ELF-1 (cell line): ENCODE measurements around the gene ORAI1.
"Not testable (repeated sequence)": the region's sequence is repeated elsewhere in the genome, so short reads cannot be mapped to it uniquely, and the experiment has no call there.

ENCODE experiments used
- DNase-seq: peaks from one replicate; pipeline ENCODE4 v3.0.0-alpha.2; 2016; ENCODE audit warnings: low read depth, low spot score

The ORAI1 gene

DNA sequence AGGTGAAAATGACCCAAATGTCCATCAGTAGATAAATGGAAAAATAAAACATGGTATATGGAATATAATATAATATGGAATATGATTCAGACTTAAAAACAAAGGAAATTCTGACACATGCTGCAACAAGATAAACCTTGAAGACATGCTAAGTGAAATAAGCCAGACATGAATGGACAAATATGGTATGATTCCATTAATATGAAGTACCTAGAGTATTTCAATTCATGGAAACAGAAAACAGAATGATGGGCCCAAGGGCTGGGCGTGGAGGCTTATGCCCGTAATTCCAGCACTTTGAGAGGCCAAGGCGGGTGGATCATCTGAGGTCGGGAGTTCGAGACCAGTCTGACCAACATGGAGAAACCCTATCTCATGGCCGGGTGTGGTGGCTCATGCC is 22.7 kb upstream of the ORAI1 start:
- no peak for DNase-seq

DNA sequence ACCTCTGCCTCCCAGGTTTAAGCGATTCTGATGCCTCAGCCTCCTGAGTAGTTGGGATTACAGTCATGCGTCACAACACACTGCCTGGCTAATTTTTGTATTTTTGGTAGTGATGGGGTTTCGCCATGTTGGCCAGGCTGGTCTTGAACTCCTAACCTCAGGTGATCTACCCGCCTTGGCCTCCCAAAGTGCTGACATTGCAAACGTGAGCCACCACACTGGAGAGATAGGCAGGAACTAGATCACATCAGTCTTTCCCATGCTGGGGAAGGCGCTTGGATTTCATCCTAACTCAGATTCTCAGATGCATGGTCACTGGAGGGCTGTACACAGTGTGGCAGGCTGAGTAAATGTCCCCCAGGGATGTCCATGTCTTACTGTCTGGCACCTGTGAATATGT is 18.0 kb upstream of the ORAI1 start:
- no peak for DNase-seq

DNA sequence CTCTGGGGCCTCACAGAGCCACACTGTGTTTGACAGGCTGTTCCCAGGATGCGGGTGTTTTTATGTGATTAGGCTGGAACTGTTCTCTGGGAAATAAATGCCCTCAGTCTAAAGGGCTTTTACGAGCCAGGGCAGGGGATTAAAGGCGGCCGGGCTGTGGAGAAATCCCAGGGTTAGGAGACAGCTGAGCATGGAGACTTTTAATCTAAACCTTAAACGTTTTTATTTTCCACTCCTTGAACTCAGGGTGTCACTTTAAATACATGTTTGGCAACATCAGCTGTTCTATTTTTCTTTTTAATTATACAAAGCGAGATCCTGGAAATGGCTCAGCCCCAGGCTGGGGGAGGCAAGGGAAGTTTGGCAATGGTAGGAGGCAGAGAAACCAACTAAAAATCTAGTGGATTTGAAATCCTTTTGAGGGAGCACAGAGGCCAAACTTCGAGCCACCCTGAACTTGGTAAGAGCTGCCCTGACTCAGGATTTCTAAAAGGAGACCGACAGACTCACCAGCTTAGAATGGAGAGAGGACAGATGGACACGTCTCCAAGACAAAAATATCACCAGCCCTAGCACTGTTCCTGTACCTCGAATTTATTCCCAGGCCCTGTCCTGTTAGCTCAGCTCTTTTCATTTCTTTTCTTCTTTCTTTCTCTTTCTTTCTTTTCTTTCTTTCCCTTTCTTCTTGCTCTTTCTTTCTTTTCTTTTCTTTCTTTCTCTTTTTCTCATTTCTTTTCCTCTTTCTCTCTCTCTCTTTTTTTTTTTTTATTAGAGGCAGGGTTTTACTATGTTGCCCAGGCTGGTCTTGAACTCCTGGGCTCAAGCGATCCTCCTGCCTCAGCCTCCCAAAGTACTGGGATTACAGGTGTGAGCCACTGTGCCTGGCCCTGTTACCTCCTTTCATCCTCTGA is 15.8 kb upstream of the ORAI1 start:
- peak; percentile 49 for DNase-seq

DNA sequence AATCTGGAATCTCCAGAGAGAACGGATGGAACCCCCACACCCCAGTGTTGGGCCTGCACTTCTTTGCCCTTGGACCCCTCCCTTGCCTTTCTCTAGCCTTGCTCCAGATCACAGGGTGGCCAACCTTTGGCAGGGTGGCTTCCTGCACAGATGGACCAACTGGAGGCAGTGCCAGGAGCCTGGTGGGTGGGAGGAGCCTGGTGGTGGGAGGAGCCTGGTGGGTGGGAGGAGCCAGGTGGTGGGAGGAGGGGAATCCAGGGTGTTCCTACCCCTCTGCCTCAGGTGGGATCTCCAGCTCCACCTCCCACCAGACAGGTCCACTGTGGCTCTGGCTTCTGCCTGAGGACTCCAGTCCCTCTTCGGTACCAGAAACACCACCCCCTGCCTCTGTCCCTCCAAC is 15.0 kb upstream of the ORAI1 start:
- DNase-seq = peak; percentile 87

DNA sequence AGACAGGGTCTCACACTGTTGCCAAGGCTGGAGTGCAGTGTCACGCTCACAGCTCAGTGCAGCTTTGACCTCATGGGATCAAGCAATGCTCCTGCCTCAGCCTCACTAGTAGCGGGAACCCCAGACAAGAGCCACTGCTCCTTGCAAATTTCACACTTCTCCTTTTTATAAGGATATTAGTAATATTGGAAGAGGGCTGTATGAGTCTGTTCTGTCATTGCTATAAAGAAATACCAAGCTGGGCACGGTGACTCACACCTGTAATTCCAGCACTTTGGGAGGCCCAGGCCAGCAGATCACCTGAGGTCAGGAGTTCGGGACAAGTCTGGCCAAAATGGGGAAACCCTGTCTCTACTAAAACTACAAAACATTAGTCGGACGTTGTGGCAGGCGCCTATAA is 12.9 kb upstream of the ORAI1 start:
- DNase-seq = no peak

DNA sequence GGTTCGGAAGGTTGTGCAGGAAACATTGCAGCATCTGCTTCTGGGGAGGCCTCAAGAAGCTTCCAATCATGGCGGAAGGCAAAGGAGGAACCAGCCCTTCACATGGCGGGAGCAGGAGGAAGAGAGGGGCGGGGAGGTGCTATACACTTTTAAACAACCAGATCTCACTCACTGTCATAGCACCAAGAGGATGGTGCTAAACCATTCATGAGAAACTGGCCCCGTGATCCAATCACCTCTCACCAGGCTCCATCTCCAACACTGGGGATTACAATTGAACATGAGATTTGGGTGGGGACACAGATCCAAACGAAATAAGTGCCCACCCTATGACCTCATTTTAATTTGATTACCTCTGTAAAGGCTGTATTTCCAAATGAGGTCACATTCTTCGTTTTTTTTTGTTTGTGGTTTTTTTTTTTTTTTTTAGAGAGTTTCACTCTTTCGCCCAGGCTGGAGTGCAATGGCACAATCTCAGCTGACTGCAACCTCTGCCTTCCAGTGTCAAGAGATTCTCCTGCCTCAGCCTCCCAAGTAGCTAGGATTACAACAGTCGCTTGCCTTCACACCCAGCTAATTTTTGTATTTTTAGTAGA is 11.4 kb upstream of the ORAI1 start:
- DNase-seq = no peak

DNA sequence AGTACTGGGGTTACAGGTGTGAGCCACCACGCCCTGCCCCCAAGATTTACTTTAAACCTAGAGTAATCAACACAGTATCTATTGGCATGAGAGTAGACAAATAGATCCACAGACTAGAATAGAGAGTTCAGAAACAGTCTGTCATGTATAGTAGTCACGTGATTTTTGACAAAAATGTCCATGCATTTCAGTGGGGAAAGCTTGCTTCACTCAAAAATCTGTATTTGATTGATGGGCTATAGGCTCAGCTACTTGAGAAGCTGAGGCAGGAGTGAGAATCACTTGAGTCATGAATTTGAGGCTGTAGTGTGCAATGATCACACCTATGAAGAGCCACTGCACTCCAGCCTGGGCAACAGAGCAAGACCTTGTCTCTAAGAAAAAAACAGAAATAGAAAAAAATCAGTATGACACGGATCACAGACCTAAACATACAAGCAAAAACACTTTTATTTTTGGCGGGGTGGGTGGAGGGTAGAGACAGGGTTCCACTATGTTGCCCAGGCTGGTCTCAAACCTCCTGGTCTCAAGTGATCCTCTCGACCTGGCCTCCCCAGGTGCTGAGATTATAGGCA is 7.6 kb upstream of the ORAI1 start:
- no peak for DNase-seq

DNA sequence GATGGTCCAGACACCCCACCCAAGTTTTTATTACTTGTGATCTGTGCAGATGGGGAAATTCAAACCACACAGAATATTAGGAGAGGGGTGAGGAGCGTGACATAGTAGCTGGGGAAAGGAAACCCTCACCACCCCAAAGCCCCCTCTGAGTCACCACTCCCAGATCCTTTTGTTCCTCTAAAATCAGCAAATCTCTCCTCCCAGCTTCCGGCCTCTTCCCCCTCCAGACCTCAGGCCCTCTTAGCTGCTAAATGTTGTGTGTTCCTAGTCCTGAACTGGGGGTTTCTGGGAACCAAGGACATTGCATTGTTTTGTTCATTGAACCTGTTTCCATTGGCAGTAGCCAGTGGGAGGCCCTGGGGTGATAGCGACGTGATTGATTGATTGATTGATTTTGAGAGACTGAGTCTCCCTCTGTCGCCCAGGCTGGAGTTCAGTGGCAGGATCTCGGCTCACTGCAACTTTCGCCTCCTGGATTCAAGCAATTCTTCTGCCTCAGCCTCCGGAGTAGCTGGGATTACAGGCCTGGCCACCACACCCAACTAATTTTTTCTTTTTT is 5.9 kb upstream of the ORAI1 start:
- peak; percentile 85 for DNase-seq

DNA sequence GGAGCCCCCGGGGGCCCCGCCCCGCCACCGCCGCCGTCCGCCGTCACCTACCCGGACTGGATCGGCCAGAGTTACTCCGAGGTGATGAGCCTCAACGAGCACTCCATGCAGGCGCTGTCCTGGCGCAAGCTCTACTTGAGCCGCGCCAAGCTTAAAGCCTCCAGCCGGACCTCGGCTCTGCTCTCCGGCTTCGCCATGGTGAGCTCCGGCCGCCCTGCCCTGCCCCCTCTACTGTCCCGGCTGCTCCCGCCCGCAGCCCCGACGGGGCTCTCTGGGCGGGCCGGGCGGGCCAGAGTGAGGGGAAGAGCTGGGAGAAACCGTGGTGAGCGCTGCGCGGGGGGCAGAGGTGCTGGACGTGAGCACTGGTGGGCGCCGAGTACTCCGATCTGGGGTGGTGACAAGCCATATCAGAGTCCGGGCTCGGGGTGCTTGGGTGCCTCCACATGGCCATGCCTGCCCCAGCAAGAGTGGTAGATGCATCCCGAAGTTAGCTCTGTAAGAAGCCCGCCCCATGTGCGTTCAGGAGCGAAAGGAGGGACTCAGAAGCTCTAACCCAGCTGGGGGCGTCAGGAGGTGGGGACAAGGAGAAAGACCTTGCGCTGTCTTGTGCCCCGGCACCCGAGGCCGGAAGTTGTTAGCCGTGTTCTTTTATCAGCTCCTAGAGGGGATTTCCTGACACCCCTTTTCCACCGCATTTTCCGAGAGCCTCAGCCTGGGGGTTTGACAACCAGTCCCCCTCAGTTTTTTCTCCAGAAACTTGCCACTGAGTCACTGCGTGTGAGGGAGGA is 717 bp downstream of the ORAI1 start:
- DNase-seq = peak; percentile 72

DNA sequence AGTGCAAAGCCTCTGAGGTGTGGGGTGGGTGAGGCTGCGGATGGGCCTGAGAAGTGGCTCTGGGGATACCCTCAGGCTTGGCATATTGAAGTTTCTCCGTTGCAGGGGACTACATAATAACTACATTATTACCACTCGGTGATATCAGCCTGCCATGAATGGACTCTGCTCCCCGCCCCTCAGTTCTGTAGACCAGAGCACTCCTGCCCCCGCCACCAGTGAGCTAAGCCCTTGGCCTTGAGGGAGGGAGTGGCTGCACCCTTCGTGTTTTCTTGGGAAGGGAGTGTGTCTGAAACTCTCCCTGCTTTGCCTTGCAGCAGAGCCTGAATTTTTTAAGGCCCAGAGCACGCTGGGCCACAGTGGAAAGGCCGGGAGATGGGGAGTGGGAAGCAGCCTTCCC is 1.7 kb downstream of the ORAI1 start:
- no peak for DNase-seq

DNA sequence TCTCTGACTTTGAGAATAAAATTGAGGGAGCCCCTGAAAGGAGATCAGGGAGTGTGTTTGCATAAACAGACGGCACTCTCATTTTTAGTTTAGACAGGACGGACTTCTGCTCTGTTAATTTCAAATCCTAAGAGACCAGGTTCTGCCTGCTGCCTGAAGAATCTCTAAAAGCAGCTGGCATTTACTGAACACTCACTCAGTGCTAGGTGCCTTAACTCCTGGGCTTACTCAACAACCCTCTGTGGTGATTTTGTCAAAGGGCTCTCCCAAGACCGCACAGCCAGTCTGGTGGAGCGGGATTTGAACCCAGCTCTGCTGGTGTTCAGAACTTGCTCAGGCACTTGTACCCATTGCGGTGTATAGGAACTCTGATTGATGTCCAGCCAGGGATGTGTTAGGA is 2.2 kb downstream of the ORAI1 start:
- DNase-seq = no peak

DNA sequence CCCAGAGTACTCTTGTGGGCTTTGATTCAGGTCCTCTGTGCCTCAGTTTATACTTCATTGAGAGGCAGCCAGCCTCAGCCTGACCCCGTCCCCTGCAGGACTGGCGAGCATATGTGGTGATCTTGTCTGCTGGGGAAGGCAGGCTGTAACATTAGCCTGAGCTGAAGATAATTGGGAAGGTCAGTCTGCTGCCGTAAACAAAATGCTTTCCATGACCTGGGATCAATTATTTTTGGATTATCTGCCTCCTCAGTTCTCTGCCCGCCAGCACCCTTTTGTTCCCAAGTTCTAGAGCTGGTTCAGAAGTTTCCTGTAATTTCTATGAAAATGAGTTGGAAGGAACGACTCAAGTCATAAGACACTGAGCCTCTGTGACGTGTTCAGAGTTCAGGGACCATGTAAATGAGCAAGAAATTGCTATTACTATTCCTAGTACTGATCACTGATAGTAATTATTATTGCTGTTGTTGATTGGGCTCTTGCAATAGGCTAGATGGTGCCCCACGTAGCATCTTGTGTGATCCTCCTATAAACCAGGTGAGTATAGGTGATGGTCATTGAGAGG is 4.5 kb downstream of the ORAI1 start:
- no peak for DNase-seq

DNA sequence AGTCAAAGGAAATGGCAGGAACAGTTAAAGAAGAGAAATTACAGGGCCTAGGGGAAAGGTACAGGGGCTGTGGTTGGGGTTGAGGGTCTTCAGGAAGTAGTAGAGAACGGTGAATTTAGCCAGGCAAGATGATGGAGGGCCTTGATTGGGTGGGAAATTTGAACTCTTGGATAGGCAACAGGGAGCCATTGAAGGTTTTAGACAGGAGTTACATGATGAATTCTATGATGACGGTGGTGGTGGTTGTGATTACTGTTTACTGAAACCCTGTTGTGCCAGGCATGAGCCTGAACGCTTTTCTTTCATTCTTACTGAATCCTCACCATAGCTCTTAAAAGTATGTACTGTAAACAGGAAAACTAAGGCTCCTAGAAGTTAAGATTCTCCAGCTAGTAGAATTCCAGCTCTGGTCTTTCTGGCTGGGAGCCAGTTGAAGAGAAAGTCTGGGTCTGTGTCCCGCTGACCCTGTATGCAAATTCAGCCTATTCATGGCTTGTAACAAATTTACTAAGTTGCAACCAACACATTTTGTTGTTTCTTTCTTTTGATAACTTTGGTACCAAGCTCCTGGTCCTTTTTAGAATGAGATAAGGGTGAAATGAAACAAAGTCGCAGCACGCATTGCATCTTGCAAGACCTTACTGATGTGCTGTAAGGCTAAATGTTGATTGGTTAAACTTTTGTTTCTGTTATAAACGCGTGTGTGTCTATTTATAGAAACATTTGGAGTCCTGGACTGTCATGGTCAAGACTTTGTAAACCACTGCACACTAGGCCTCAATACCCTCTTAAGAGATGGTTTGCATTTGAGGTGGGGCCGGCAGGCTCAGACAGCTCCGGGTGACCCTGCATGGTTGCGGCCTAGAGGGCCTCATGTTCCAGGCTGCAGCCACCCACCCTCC is 6.0 kb downstream of the ORAI1 start:
- no peak for DNase-seq

DNA sequence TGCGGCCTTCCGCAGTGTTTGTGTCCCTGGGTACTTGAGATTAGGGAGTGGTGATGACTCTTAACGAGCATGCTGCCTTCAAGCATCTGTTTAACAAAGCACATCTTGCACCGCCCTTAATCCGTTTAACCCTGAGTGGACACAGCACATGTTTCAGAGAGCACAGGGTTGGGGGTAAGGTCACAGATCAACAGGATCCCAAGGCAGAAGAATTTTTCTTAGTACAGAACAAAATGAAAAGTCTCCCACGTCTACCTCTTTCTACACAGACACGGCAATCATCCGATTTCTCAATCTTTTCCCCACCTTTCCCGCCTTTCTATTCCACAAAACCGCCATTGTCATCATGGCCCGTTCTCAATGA is 7.5 kb downstream of the ORAI1 start:
- DNase-seq = not testable (repeated sequence)

DNA sequence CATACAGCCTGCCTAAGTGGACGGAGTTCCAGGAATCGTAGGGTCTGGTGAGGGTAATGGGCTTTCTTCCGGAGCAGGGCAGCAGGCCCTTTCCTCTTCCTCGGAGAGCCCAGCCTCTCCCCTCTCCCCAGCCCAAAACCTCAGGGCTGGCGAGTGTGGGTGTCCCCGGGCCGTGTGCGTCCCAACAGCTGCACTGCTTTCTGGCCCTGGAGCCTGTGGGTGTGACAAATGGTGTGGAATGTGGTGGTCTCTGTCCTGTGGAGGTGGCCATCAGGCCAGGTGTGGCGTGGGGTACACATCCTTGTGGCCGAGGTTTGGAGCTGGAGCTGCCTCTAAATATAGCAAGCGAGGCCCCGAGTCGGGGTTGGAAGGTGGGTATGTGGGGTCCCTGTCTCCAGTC is 8.5 kb downstream of the ORAI1 start:
- no peak for DNase-seq

DNA sequence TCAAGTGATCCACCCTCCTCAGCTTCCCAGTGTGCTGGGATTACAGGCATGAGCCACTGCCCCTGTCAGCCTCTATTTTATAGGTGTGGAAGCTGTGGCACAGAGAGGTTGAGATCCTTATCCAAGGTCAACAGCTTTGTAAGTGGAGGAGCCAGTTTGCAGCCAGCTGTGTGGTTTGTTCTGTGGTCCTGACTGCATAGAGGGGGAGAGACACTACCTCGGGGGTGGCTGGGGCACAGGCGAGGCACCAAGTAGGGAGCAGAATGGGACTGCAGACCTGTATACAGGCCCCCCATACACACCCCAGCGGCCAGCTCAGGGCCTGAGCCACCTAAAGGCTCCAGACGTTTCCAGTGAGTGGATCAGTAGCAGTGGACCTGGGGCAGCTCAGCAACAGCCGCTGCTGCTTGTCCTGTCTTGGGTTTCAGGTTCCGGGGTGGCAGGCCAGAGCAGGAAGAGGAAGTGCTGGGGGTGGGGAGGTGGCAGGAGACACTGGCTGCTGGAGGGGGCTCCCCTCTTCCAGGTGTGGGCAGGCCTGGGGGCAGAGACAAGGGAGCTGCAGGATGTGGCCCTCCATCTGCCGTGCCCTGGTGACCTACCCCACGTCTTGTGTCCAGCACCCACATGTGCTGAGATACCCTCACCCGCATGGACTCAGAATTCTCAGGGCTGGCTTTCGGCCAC is 11.0 kb downstream of the ORAI1 start:
- no peak for DNase-seq

DNA sequence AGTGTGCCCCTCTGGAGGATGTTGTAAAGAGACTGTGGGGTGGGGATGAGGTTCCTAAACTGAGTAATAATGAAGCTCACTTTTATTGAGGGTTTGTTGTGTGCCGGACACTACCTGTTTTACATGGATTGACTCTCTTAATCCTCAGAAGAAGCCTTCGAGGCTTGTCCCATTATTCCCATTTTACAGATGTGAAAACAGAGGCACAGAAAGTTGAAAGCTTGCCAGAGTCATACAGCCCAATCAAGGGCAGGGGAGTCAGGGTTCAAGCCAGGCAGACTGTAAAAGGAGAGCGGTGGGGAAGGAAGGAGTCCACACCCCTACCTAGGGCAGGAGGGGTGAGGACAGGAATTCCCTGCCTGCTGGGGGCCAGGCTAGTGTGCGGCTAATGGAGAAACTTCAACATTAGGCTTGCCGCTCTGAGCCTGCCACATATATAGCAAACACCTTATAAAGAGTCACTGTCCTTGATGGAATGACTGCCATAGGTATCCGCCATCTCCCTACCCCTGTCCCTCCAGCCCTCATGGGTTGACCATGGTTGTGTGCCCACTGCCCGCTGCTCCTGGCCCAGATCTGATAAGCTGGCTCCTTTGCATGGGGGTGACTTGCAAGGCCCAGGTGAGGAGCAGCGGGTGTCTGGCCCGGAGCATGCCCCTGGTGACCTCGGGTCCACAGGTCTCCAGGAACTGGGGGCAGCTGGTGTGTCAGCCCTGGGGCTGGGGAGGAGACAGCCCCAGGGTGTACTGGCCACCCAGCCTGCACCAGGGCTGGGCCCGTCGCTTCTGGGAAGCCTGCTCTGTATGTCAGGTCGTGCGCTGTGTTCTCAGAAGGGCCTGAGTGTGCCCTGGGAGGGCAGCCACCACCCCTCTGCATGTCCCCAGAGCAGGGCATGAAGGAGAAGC is 12.2 kb downstream of the ORAI1 start:
- DNase-seq = no peak

DNA sequence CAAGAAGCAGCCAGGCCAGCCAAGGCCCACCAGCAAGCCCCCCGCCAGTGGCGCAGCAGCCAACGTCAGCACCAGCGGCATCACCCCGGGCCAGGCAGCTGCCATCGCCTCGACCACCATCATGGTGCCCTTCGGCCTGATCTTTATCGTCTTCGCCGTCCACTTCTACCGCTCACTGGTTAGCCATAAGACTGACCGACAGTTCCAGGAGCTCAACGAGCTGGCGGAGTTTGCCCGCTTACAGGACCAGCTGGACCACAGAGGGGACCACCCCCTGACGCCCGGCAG is 15.0 kb downstream of the ORAI1 start:
- no peak for DNase-seq

DNA sequence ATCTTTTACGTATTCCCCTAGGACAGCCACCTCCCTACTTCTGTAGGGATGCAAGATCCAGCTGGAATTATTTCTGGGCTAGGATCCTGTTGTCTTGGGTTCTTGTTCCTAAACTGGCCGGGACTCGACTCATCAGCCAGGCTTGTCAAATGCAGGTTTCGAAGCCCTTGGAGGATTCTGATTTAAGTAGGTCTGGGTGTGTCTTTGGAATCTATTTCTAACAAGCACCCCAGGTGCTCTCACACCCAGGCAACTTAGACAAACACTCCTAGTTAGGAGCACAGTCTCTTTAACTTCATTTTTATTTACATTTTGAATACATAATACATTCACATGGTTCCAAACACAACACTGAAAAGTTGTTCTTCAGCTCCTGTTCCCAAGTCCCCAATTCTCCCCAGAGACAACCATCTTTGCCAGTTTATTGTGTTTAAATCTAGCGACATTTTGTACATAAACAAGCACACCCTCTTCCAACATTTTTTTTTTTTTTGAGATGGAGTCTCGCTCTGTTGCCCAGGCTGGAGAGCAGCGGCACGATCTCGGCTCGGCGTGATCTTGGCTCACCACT is 22.2 kb downstream of the ORAI1 start:
- DNase-seq = no peak
